HUES64 (cell line): ENCODE data around the gene SORCS3.

Experiments
- H3K27ac ChIP-seq: 2 replicates; pipeline ENCODE4 v1.7.0; 2013; ENCODE audit warnings: low read depth, low read length, inconsistent platforms
- H3K27me3 ChIP-seq: 2 replicates; pipeline ENCODE4 v1.6.1; 2013; ENCODE audit warnings: mild to moderate bottlenecking, low read length; ENCODE audit not compliant: insufficient read depth
- H3K36me3 ChIP-seq: 2 replicates; pipeline ENCODE4 v1.6.1; 2013; ENCODE audit warnings: mild to moderate bottlenecking, low read length; ENCODE audit not compliant: insufficient read depth
- H3K4me1 ChIP-seq: 2 replicates; pipeline ENCODE4 v1.6.1; 2013; ENCODE audit warnings: mild to moderate bottlenecking, low read length, moderate library complexity; ENCODE audit not compliant: insufficient read depth
- H3K4me3 ChIP-seq: 2 replicates; pipeline ENCODE4 v1.5.1; 2013; ENCODE audit warnings: mild to moderate bottlenecking, low read length, moderate library complexity
- H3K9ac ChIP-seq: 2 replicates; pipeline ENCODE4 v1.6.1; 2013; ENCODE audit warnings: mild to moderate bottlenecking, low read depth, low read length
- H3K9me3 ChIP-seq: 2 replicates; pipeline ENCODE4 v1.6.1; 2013; ENCODE audit warnings: low read depth, low read length; ENCODE audit not compliant: insufficient read depth
- WGBS: fragments of 150-250, 120-280 bp; methylation state at CpG from one replicate; pipeline ENCODE4 v1.1.7; 2013; ENCODE audit warnings: missing lambda C conversion rate; 5-methylcytosine and 5-hydroxymethylcytosine counted together

SORCS3 gene

DNA sequence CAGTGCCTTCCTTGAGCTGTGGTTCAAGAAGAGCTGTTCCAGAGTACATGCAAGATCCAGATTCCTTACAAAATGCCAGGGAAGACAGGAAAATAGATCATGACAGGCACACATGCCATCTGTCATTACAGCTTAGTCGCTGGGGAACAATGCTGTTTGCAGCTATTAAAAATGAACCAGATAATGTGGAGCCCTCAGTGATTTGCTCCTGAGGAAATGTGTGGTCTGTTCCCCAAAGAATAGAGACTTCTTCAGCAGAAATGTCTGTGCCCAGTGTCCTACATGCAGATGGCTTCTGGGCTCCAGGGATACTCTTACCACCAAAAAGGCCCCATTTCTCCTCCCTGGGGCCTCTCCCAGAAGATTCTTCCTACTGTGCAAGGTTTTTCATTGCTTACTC is 627.9 kb downstream of the SORCS3 start:
- Histone ChIP-seq H3K4me3 (no peak overlapping the region), H3K9me3 (no peaks in the 10 kb centered on the region), H3K4me1 (no peaks in the 10 kb centered on the region), H3K27ac (no peak overlapping the region), H3K9ac (no peak overlapping the region), H3K27me3 (no peaks in the 10 kb centered on the region), H3K36me3 (no peaks in the 10 kb centered on the region)
- 94% methylated on average over 1 of the region's 1 CpG for WGBS

DNA sequence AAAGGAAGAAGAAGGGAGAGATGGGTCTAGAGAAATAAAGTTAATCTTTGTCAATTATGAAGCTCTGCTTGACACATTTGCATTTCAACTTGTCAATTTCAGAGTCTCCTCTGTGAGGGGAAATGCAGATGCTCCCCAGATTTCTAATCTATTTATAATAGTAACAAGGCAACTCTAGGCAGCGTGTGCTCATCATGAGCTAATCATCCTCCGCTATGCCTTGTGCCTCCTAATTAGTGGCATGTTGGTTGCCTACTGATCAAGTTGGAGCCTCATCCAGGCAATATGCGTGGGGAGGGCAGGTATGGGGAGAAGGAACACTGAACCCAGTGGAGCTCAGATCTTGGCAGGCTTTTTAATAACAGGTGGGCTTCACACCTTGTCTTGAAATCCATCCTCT is 628.6 kb downstream of the SORCS3 start:
- Histone ChIP-seq H3K36me3 (no peaks in the 10 kb centered on the region), H3K4me3 (no peak overlapping the region), H3K9ac (no peak overlapping the region), H3K27me3 (no peaks in the 10 kb centered on the region), H3K9me3 (no peaks in the 10 kb centered on the region), H3K4me1 (no peaks in the 10 kb centered on the region), H3K27ac (no peak overlapping the region)
- WGBS = 92% methylated on average over 3 of the region's 3 CpGs

DNA sequence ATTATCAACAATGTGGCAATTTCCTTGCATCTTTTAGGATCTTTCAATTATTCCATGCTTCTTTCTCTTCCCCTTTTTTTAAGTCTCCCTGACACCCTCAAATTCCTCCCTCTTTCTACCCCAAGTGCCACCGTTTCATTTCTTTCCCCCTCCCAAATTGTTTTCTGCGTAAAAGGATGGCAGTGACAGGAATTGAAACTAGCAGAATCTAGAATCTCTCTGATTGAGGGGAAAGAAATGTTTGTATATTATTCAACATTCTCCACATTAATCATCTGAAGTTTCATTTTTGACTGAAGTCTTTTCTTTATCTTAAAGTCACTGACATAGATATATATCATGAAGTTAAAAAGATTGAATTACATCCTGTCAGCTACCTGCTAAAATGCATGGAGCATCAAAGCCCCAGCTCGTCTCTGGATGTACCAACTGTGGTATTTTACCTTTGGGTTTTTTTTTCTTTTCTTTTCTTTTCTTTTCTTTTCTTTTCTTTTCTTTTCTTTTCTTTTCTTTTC is 633.5 kb downstream of the SORCS3 start:
- Histone ChIP-seq H3K27me3 (no peaks in the 10 kb centered on the region), H3K9me3 (no peaks in the 10 kb centered on the region), H3K4me3 (no peak overlapping the region), H3K36me3 (no peaks in the 10 kb centered on the region), H3K4me1 (no peaks in the 10 kb centered on the region), H3K27ac (no peak overlapping the region), H3K9ac (no peak overlapping the region)
- 94% methylated on average over 2 of the region's 3 CpGs for WGBS

DNA sequence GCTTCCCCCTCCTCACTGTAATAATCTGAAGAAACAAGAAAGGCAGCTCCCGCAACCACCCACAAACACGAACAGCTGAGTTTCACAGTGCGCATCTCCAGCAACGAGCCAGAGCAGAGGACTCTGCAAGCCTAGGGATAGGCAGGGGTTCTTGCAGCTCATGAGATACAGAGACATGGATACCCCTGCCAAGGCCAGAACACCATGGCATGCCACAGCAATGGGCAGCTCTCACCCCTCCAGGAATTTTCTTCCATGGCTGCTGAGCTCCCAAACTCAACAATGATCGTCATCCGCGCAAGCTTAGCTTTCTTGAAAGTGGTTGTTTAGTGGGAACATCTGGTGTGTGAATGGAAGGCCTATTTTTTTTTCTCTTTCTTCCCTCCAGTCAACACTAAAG is 637.3 kb downstream of the SORCS3 start:
- H3K4me1 ChIP-seq = no peaks in the 10 kb centered on the region
- WGBS = 97% methylated on average over 7 of the region's 7 CpGs
- no peaks in the 10 kb centered on the region for H3K36me3 ChIP-seq
- H3K27ac ChIP-seq = no peak overlapping the region
- no peaks in the 10 kb centered on the region for H3K9me3 ChIP-seq
- no peak overlapping the region for H3K9ac ChIP-seq
- no peaks in the 10 kb centered on the region for H3K27me3 ChIP-seq
- H3K4me3 ChIP-seq = no peak overlapping the region

DNA sequence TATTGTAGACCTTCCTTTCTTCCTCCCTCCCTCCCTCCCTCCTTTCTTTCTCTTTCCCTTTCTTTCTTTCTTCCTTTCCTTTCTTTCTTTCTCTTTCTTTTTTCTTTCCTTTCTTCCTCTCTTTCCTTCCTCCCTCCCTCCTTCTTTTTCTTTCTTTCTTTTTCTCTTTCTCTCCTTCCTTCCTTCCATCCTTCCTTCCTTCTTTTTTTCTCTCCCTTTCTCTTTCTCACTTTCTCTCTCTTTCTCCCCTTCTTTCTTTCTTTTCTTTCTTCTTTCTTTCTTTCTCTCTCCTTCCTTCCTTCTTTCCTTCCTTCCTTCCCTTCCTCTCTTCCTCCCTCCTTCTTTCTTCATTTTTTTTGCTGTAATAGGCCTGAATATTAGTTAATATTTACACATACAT is 638.0 kb downstream of the SORCS3 start:
- Histone ChIP-seq H3K36me3 (no peaks in the 10 kb centered on the region), H3K4me1 (no peaks in the 10 kb centered on the region), H3K4me3 (no peak overlapping the region), H3K9ac (no peak overlapping the region), H3K9me3 (no peaks in the 10 kb centered on the region), H3K27me3 (no peaks in the 10 kb centered on the region), H3K27ac (no peak overlapping the region)

DNA sequence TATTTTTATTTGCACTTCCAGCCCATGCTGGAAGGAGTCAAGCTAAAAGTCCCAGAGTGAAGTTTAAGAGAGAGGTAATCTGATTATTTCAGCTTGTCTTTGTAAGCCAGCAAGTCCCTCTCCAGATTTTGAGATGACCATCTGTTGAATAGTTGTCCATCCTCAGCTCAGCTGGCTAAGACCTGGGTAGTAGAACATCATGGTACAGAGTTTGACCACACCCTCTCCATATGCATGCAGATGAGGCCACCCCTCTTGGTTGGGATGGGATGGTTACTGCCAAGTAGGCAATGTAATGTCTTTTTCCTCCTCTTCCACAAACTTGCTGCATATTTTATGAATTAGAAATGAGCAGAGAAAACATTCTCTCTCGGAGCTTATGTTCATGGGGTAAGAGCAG is 639.8 kb downstream of the SORCS3 start:
- no peaks in the 10 kb centered on the region for H3K9me3 ChIP-seq
- 96% methylated on average over 1 of the region's 1 CpG for WGBS

DNA sequence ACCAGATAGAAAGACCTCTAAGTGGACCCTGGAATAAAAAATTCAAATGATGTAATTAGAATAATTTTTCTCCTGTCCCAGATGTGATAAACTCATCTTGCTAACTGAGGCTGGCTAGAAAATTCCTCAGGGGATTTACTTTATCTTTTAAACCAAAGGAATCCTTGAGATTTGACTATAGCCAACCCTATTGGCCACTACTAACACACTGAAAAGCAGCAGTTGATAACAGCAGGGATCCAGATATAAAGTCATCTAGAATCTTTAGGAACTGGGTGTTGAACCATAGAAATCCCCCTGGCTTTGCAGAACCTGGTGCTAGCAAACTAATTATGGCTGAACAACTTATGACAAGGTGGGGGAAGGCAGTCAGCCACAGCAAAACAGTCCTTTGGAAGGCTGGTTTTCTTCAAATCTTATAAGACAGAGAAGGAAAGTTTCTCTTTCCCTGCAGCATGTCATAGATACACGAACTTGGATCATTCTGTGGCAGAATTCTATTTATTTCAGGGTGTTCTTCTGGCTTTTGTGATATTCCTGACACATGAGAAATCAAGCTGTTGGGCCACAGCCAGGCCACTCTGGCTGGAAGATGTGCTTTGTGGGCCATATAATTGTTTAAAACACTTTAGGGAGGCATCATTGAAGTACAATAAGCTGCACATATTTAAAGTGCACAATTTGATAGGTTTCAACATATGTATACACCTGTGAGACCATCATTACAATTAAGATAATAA is 643.6 kb downstream of the SORCS3 start:
- Histone ChIP-seq H3K27ac (no peak overlapping the region), H3K36me3 (no peaks in the 10 kb centered on the region), H3K27me3 (no peaks in the 10 kb centered on the region), H3K9ac (no peak overlapping the region), H3K9me3 (no peaks in the 10 kb centered on the region), H3K4me3 (no peak overlapping the region), H3K4me1 (no peaks in the 10 kb centered on the region)
- WGBS = 86% methylated on average over 1 of the region's 1 CpG

More for the DNA sequence above, 639.8 kb downstream of the SORCS3 start:
- no peaks in the 10 kb centered on the region for H3K36me3 ChIP-seq
- no peak overlapping the region for H3K27ac ChIP-seq
- H3K27me3 ChIP-seq = no peaks in the 10 kb centered on the region
- no peak overlapping the region for H3K4me3 ChIP-seq
- no peak overlapping the region for H3K9ac ChIP-seq
- no peaks in the 10 kb centered on the region for H3K4me1 ChIP-seq

DNA sequence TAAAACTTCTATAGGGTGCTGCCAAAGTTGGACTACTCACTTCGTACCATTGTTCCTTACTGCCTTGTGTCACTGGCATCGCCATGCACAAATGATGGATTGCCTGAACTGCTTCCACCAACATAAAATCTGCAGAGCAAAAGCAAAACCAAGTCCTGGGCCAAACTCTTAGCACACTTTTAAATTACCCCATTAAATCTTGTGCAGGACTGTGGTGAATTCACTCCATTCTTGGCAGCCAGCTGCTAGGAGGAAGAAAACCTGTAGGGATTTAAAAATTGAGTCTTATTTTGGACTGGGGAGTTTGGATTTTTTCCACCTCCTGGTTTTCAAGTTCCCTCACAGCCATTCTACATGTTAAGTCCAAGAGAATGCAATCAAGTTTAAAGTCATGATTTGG is 646.9 kb downstream of the SORCS3 start:
- no peaks in the 10 kb centered on the region for H3K4me1 ChIP-seq
- H3K27me3 ChIP-seq = no peaks in the 10 kb centered on the region
- no peaks in the 10 kb centered on the region for H3K36me3 ChIP-seq
- no peak overlapping the region for H3K9ac ChIP-seq
- H3K9me3 ChIP-seq = no peaks in the 10 kb centered on the region
- WGBS = 94% methylated on average over 2 of the region's 2 CpGs
- H3K4me3 ChIP-seq = no peak overlapping the region
- no peak overlapping the region for H3K27ac ChIP-seq

DNA sequence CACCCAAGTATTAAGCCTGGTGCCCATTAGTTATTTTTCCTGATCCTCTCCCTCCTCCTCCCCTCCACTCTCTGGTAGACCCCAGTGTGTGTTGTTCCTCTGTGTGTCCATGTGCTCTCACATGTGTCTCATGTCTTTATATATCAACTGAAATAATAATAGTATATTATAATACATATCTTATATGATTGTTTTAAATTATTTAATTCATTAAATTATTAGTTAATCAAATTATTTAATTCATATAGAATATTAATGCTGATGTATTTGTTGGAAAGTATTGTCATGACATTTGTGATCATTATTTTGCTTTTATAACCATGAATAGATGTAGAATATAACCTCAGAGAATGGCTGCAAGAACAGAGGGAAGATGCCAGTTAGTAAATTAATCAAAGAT is 647.5 kb downstream of the SORCS3 start:
- Histone ChIP-seq H3K36me3 (no peaks in the 10 kb centered on the region), H3K9ac (no peak overlapping the region), H3K4me1 (no peaks in the 10 kb centered on the region), H3K9me3 (no peaks in the 10 kb centered on the region), H3K27me3 (no peaks in the 10 kb centered on the region), H3K4me3 (no peak overlapping the region), H3K27ac (no peak overlapping the region)

DNA sequence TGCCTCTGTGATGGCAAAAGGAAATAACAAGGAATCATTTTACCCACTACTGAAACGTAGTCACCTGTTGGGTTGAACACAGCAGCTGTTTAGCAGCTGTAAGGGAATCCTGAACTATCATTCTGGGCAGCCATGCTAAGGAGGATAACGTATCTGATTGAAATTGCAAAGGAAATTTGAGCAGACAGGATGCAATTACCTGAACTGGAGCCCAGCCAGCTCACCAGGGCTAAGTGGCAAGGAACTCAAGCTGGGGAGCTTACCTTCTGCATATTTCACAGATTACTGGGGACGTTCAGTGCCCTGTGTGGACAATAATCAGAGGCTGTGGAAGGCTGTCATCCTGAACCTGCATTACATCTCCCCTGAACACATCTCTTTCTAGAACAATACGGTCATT is 650.5 kb downstream of the SORCS3 start:
- 87% methylated on average over 3 of the region's 4 CpGs for WGBS

DNA sequence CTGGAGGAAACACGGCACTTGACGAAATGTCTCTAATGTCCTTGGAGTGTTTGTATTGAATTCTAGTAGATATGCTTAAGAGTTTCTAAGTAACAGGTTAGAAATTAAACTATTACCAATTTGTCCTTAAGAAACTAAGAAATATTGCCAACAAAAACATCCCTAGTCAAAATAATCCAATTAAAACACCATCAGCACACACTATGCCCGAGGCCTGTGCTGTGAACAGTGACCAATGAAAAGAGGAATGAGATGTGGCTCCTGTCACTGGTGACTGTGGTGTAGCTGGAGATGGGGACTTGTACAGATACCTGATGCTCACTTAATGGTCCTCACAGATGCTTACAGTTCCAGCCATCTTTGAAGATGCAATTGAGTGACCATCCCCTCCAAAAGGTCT is 651.1 kb downstream of the SORCS3 start:
- H3K36me3 ChIP-seq = no peaks in the 10 kb centered on the region
- no peaks in the 10 kb centered on the region for H3K9me3 ChIP-seq
- H3K4me3 ChIP-seq = no peak overlapping the region
- no peak overlapping the region for H3K9ac ChIP-seq
- H3K4me1 ChIP-seq = no peaks in the 10 kb centered on the region
- H3K27me3 ChIP-seq = no peaks in the 10 kb centered on the region
- no peak overlapping the region for H3K27ac ChIP-seq
- 100% methylated on average over 3 of the region's 3 CpGs for WGBS

More for the DNA sequence above, 650.5 kb downstream of the SORCS3 start:
- no peaks in the 10 kb centered on the region for H3K27me3 ChIP-seq
- no peaks in the 10 kb centered on the region for H3K9me3 ChIP-seq
- no peak overlapping the region for H3K9ac ChIP-seq
- H3K36me3 ChIP-seq = no peaks in the 10 kb centered on the region
- no peaks in the 10 kb centered on the region for H3K4me1 ChIP-seq
- no peak overlapping the region for H3K4me3 ChIP-seq
- no peak overlapping the region for H3K27ac ChIP-seq
